A549 (cell line): ENCODE results near the gene ADCY6.

Experiments
- CEBPB ChIP-seq, 2 experiments: fragments of >200 bp in 1 of 2; sonication (Bioruptor Twin) in 1 of 2; formaldehyde crosslinking in 1 of 2; IDR thresholded peaks; 2 replicates each; pipeline ENCODE4 v1.6.1; 2012 to 2016
- CTCF ChIP-seq: fragments of >200 bp; sonication (Bioruptor Twin); formaldehyde crosslinking; IDR thresholded peaks from 3 replicates; pipeline ENCODE4 v1.5.1; 2016
- EHMT2 ChIP-seq: fragments of 200-600 bp; sonication (generic); IDR thresholded peaks from 2 replicates; pipeline ENCODE4 v1.6.1; 2016; ENCODE audit warnings: antibody characterized with exemption, low read depth, mild to moderate bottlenecking, moderate library complexity
- POLR2A ChIP-seq: IDR thresholded peaks from 2 replicates; pipeline ENCODE4 v1.6.1; 2012; ENCODE audit warnings: mild to moderate bottlenecking, low read length
- REST ChIP-seq: fragments of 200-600 bp; sonication (generic); IDR thresholded peaks from 2 replicates; pipeline ENCODE4 v1.6.1; 2016; ENCODE audit warnings: antibody characterized with exemption, mild to moderate bottlenecking, moderate library complexity

GRCh38 chr12:48781750-48782456 is 7.0 kb downstream of the ADCY6 start:
- no peak for TF ChIP-seq CTCF
- no peak for TF ChIP-seq CEBPB (IDR thresholded peaks at IDR 0.05)
- TF ChIP-seq EHMT2 = no peak
- no peak for TF ChIP-seq REST
- no peak for TF ChIP-seq POLR2A
